Transverse colon (tissue), 4 donors: ENCODE data around the gene VASH2.

Experiments used
- CTCF ChIP-seq, 5 experiments: fragments of 200-600 bp in 3 of 5; fragments of 450-650 bp in 2 of 5; sonication (generic) in 3 of 5; IDR thresholded peaks; 1 replicate in 2 of 5; 2 replicates in 3 of 5; pipeline ENCODE4 v1.5.1; 2016 to 2017; ENCODE audit warnings: antibody characterized with exemption in 5 of 5, inconsistent platforms in 3 of 5, mild to moderate bottlenecking in 2 of 5, moderate library complexity in 1 of 5
- EP300 ChIP-seq: sonication (generic); formaldehyde crosslinking; IDR thresholded peaks from one replicate; pipeline ENCODE4 v1.6.1; 2017; ENCODE audit warnings: antibody characterized with exemption, low read depth
- POLR2A ChIP-seq: fragments of 450-650 bp; IDR thresholded peaks from one replicate; pipeline ENCODE4 v1.6.1; 2016; ENCODE audit warnings: antibody characterized with exemption, mild to moderate bottlenecking, moderate library complexity
- POLR2AphosphoS5 ChIP-seq, 3 donors: sonication (generic); formaldehyde crosslinking; IDR thresholded peaks; one replicate each; pipeline ENCODE4 v1.6.1; 2016; ENCODE audit warnings: antibody characterized with exemption in 3 of 3

GRCh38 chr1:212957546-212957945, 7.2 kb downstream of the VASH2 start:
- no peak for TF ChIP-seq CTCF (IDR thresholded peaks at IDR 0.05)
- TF ChIP-seq POLR2A = no peak
- TF ChIP-seq EP300 = no peak
- no peak for TF ChIP-seq POLR2AphosphoS5 (IDR thresholded peaks at IDR 0.05)
